Dermis blood vessel endothelial cell (primary cell): ENCODE data around the gene MRNIP. TPM values are rescaled to one million over a fixed set of nuclear protein-coding genes. Genes with fewer than 3 reads are reported as not detected.

Source experiments
- DNase-seq: peaks from one replicate; pipeline ENCODE4 v3.0.0; 2010
- total RNA-seq: library from RNA; depleted of rRNA; stranded (reverse); fragments of >200 nt; gene quantifications from 2 replicates; pipeline ENCODE4 v1.2.3, GENCODE V29; 2014

The MRNIP gene
- total RNA-seq, 1 donor from 2014 or later: 11.9 TPM

- peak; percentile 66 for DNase-seq
These were observed 11.8 kb upstream of the MRNIP start for GRCh38 chr5:179870403-179870903.

- no peak for DNase-seq
These were observed 11.2 kb upstream of the MRNIP start for GRCh38 chr5:179869641-179870402.

- DNase-seq: no peak
These were observed 10.5 kb upstream of the MRNIP start for GRCh38 chr5:179869101-179869500.

GRCh38 chr5:179868541-179868940 is 9.9 kb upstream of the MRNIP start:
- no peak for DNase-seq

- no peak for DNase-seq
These were observed 8.9 kb upstream of the MRNIP start for GRCh38 chr5:179867476-179867875.

GRCh38 chr5:179867079-179867465 is 8.5 kb upstream of the MRNIP start:
- DNase-seq: no peak

- DNase-seq: peak; percentile 27
These were observed 7.8 kb upstream of the MRNIP start for GRCh38 chr5:179866241-179867078.

- no peak for DNase-seq
These were observed 7.0 kb upstream of the MRNIP start for GRCh38 chr5:179865491-179866240.

- no peak for DNase-seq
These were observed 6.1 kb upstream of the MRNIP start for GRCh38 chr5:179864686-179865085.

GRCh38 chr5:179863449-179864085 is 5.0 kb upstream of the MRNIP start:
- no peak for DNase-seq

- no peak for DNase-seq
These were observed 4.3 kb upstream of the MRNIP start for GRCh38 chr5:179862891-179863290.

GRCh38 chr5:179862296-179862695 is 3.7 kb upstream of the MRNIP start:
- DNase-seq: no peak

- DNase-seq: no peak
These were observed 1.7 kb upstream of the MRNIP start for GRCh38 chr5:179860301-179860700.

- peak; percentile 52 for DNase-seq
These were observed 404 bp downstream of the MRNIP start for GRCh38 chr5:179858241-179858585.

- no peak for DNase-seq
These were observed 4.3 kb downstream of the MRNIP start for GRCh38 chr5:179854356-179854755.

- no peak for DNase-seq
These were observed 5.5 kb downstream of the MRNIP start for GRCh38 chr5:179852993-179853547.

- DNase-seq: no peak
These were observed 17.0 kb downstream of the MRNIP start for GRCh38 chr5:179841621-179842020.

- DNase-seq: no peak
These were observed 17.9 kb downstream of the MRNIP start for GRCh38 chr5:179840766-179841165.

GRCh38 chr5:179840321-179840720 is 18.3 kb downstream of the MRNIP start:
- DNase-seq: no peak

GRCh38 chr5:179839328-179840256 is 19.0 kb downstream of the MRNIP start:
- DNase-seq: no peak
